HG02610 (cell line): ENCODE measurements around the gene HLA-F.

Source experiments
- ATAC-seq: cut with Tn5 transposase; IDR thresholded peaks from one replicate; pipeline ENCODE4 v1.9.1; 2021; ENCODE audit warnings: mild to moderate bottlenecking, moderate library complexity; ENCODE audit not compliant: unreplicated experiment

HLA-F gene

DNA sequence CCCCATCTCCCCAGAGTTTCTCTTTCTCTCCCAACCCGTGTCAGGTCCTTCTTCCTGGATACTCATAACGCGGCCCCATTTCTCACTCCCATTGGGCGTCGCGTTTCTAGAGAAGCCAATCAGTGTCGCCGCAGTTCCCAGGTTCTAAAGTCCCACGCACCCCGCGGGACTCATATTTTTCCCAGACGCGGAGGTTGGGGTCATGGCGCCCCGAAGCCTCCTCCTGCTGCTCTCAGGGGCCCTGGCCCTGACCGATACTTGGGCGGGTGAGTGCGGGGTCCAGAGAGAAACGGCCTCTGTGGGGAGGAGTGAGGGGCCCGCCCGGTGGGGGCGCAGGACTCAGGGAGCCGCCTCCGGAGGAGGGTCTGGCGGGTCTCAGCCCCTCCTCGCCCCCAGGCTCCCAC, at the start of gene HLA-F:
TSS of gene HLA-F (plus strand) at position 173 of the 404 bp plus-strand sequence. CDS start at position 203, 30 bp downstream.
- peak; percentile 92 for ATAC-seq

DNA sequence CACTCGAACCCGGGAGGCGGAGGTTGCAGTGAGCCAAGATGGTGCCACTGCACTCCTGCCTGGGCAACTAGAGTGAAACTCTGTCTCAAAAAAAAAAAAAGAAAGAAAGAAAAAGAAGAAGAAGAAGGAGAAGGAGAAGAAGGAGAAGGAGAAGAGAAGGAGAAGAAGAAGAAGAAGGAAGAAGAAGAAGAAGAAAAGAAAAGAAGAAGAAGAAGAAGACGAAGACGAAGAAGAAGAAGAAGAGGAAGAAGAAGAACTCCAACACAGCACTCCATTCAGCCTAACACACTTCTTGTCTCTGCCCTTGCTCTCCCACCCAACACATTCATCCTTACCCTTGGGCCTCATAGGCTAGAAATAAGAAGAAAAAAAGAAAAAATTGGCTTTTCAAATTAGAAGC, 49.2 kb upstream of the HLA-F start:
- no peak for ATAC-seq

- no peak for ATAC-seq
These were observed 47.7 kb upstream of the HLA-F start for GRCh38 chr6:29675561-29675960.

- no peak for ATAC-seq
These were observed 46.1 kb upstream of the HLA-F start for GRCh38 chr6:29676981-29677601.

GRCh38 chr6:29678114-29678513, 45.1 kb upstream of the HLA-F start:
- no peak for ATAC-seq

- ATAC-seq: no peak
These were observed 43.3 kb upstream of the HLA-F start for GRCh38 chr6:29679962-29680361.

GRCh38 chr6:29680416-29680815, 42.8 kb upstream of the HLA-F start:
- no peak for ATAC-seq

- no peak for ATAC-seq
These were observed 42.3 kb upstream of the HLA-F start, which contains the start of gene ZFP57 for GRCh38 chr6:29680904-29681303. Gene ZFP57 (minus strand): TSS chr6:29681152. CDS start chr6:29677003, 4,149 bp downstream.

DNA sequence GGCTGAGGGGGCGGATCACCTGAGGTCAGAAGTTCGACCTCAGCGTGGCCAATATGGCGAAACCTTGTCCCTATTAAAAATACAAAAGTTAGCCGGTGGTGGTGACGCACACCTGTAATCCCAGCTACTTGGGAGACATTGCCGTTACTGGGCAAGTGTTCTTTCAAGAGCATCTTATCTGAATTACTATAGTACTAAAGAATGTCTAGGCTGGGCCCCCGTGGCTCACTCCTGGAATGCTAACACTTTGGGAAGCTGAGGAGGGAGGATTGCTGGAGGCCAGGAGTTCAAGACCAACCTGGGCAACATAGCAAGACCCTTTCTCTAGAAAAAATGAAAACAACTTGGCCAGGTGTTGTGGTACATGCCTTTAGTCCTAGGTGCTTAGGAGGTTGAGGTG, 41.4 kb upstream of the HLA-F start:
- ATAC-seq: no peak

- ATAC-seq: no peak
These were observed 37.4 kb upstream of the HLA-F start for GRCh38 chr6:29685718-29686326.

- ATAC-seq: no peak
These were observed 28.6 kb upstream of the HLA-F start for GRCh38 chr6:29694637-29695036.

DNA sequence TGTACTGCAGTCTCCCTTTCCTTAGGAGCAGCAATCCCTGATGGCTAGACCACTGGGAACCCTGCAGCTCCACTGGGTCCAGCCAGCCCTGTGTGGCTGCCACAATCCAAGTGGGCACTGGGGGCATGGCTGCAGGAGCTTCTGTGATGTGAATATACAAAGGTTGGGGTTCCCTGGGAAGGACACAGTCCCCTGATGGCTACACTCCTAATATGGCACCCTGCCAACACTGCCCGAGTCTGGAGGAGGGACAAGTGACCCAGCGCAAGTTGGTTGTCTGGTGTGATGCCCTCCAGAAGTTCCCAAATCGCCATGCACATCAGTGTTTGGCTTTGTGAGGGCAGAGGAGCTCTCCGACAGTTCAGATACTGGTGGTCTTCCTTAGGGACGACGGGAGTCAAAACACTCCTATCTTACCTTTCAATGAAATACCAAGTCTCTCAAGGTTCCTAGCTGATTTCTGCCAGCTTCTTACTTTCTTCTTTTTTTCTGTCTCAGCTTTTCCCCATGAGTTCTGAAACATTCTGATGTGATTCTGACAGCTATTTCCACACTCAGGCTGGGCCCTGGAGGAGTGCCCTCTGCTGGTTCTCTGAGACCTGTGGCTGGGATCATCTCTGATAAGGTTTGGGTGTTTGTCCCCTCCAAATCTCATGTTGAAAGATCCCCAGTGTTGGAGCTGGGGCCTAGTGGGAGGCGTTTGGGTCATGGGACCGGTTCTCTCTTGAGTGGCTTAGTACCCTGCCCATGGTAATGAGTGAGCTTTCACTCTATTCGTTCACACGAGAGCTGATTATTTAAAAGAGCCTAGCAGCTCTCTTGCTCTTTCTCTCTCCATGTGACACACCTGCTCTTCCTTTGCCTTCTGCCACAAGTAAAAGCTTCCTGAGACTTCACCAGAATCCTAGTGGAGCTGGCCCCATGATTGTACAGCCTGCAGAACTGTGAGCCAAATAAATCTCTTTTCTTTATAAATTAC, 26.8 kb upstream of the HLA-F start:
- no peak for ATAC-seq

DNA sequence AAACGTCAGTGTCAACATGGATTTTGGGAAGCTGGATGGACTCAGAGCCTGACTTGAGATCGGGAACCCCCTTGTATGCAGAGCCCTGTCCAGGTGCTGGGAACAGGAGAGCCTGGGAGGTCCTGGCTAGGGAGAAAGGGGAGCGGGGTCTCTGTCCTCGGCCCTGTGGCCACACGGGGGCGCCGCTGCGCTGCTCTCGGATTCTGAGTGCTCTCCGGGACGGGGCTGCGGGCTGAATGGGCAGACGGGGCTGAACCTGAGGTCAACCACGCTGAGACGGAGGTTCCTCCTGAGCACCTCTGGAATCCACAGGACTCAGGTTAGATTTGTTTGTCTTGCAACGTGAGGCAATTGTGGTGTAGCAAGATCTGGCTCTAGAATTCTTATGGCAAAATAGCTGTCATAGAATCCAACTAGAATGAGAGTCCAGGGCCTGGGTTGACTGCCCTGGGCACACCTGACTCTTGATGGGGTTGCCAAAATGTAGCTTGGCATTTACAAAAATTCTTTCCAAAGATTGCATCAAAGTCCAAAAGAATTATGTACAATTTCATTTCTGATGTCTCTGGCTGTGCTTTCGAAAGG, 20.6 kb upstream of the HLA-F start:
- ATAC-seq: no peak

- ATAC-seq: no peak
These were observed 17.6 kb upstream of the HLA-F start for GRCh38 chr6:29705389-29706231.

DNA sequence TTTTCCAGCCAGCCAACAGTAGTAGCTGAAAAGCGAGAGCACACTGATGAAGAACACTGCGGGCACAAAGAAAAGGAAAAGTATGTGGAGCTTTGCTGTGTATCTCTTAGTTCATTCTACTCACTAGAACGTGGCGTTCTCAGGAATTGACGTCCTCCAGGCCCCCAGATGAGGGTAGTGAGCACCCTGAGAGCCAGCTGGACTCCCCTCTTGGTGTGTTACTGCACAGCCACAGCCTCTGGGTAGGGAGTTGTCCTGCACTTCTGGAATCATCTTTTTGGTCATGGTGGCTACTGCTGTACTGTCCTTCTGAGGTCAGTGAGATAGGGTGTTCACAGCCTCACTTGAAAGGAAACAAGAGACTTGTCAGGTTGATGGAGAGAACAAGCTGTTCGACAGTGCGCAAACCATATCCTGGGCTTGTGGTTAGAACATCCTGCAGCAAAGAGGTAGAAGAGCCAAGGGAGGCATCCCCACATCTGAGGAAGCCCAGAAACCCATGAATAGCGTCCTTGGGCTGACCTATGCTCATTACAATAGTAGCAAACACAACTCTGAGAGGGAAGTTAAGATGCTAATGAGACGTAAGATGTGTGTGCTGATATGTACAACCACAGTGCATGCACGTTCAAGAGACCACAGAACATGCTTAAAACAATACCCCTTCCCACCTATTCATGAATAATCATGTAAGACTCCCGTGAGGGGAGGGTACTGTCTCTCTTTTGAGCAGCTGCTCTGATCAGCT, 14.6 kb upstream of the HLA-F start:
- peak; percentile 46 for ATAC-seq

DNA sequence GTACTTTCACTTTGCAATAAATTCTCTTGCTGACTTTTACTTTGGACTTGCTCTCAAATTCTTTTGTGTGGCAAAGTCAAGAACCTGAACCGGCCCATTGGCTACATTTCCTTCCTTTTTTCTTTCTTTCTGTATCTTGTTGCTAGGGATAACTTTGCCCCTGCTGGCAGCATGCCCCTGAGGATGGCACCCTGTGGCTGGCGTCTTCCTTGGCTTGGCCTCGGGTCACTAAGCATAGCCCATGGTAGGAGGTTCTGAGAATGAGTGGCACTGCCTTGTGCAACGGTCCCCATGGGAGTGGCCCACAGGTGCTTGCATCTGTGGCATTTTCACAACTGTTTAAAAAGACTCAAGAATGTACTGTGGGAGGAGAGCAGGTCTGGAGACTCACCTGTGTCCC, 14.0 kb upstream of the HLA-F start:
- peak; percentile 15 for ATAC-seq

DNA sequence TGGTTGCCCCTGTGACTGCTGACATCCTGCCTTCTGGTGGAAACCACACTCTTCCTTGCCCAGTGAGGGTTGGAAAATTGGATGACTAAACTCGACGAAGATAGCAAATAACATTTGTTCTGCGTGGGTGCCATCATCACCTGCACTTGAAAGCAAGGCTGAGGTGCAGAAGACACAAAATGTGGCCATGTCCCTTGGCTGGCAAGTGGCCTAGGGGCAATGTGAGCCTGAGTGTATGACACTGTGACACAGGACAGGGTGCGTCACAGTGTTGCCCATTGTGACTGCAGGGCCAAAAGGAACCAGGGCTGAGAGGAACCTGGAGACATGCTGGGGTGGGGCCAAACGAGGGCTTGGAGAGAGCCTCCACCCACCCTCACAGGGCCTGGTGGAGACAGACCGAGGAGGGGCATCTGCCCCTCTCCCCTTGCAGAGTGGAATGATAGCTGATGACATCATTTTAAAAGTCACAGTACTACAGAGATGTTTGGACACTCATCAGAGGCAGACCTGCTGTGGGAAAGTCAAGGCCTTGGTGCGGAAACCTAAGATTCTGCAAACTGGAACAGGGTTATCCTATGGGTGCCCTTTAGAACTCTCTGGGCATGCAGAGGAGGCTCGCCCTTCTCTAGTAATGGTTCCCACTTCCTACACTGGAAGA, 12.8 kb upstream of the HLA-F start:
- no peak for ATAC-seq

GRCh38 chr6:29720863-29721262, 2.4 kb upstream of the HLA-F start:
- no peak for ATAC-seq
